Limb (tissue), 2 donors: ENCODE results near the gene RFPL2.
"Not testable (repeated sequence)": the region's sequence is repeated elsewhere in the genome, so short reads cannot be mapped to it uniquely, and the experiment has no call there.

Experiments used
- DNase-seq, 2 donors: peaks; one replicate each; pipeline ENCODE4 v3.0.0-alpha.2; 2016; ENCODE audit errors: extremely low spot score in 2 of 2

Gene RFPL2

DNA sequence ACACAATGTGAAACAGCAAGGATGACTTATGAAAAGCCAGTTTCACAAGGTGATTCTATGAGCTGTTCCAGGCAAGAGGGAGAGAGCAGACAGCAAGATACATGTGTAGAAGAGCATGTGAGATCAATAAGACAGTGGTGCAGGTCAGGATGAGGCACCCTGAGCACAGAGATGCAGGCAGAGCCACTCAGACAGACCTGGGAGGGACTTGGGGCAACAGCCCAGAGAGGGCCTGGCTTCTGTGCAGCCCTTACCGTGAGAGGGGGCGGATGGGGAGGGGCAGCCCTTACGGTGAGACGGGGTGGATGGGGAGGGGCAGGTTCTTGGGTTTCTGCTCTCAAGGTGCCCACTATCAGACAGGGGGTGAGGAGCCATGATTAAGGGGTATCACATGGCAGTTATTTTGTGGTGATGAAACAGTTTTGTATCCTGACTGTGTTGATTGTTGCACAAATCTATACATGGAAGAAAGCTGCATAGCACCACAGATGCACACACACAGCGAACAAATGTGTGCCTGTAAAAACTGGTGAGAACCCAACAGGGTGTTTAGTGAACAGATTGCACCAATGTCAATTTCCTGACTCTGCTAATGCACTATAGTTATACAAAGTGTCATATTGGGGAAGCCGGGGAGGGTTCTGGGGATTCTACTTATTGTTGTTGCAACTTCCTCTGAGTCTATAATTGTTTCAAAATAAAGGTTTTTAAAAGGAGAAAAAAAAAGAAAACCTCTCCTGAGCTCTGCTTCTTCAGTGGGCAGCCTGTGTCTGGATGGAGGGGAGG is 40.6 kb downstream of the RFPL2 start:
- DNase-seq, result no peak

- DNase-seq, result not testable (repeated sequence)
Observed at GRCh38 chr22:32160411-32160810, 44.5 kb downstream of the RFPL2 start.

GRCh38 chr22:32158712-32159533 is 46.0 kb downstream of the RFPL2 start, which contains the start of gene C22orf42:
Gene C22orf42 (minus strand): TSS chr22:32159303. CDS start chr22:32159215, 88 bp downstream.
- DNase-seq, result no peak

- not testable (repeated sequence) for DNase-seq
Observed at GRCh38 chr22:32157632-32158031, 47.2 kb downstream of the RFPL2 start.

- DNase-seq, result not testable (repeated sequence)
Observed at GRCh38 chr22:32154727-32155126, 50.1 kb downstream of the RFPL2 start.

GRCh38 chr22:32151641-32152040 is 53.2 kb downstream of the RFPL2 start:
- not testable (repeated sequence) for DNase-seq

GRCh38 chr22:32150647-32151046 is 54.2 kb downstream of the RFPL2 start:
- not testable (repeated sequence) for DNase-seq

DNA sequence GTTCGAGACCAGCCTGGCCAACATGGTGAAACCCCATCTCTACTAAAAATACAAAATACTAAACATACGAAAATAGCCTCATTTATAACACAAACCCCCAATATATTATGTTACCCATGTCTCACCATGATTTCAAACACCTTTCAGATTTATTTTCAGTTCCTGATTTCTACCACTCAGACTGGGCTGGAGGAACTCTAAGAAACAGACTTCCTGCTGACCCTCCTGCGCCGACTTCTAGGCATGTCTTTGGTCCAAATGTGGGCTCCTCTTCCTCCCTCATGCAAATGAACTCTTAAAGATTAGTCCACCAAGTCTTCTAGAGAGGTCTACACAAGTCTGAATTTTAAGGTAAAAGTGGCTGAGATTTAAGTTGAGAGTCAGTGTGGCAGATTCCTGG is 56.5 kb downstream of the RFPL2 start:
- DNase-seq, result not testable (repeated sequence)

- DNase-seq, result not testable (repeated sequence)
Observed at GRCh38 chr22:32147128-32147527, 57.7 kb downstream of the RFPL2 start.

DNA sequence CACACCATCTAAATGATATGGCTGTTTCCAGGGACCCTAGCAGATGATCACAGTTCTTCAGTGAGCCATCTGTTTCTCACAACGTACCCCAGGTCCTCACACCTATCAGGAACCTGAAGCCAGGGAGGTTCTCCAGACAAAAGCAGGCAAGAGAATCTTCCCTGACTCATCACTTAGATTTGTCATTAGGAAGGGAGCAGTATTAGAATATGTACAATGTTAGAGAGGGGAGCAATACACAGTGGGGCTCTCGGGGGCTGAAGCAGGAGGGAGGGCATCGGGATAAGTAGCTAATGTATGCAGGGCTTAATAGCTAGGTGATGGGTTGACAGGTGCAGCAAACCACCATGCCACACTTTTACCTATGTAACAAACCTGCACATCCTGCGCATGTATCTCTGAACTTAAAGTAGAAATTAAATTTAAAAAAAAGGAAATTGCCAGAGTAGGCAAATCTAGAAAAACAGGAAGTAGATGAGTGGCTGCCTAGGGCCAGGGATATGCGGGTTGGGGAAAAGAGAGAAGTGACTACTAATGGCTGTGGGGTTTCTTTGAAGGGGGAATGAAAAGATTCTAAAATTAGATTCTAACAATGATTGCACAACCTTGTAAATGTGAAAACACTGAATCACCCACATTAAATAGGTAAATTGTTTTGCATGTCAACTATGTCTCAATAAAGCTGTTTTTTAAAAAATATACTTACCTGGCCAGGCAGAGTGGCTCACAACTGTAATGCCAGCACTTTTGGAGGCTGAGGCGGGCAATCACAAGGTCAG is 60.2 kb downstream of the RFPL2 start:
- no peak for DNase-seq

DNA sequence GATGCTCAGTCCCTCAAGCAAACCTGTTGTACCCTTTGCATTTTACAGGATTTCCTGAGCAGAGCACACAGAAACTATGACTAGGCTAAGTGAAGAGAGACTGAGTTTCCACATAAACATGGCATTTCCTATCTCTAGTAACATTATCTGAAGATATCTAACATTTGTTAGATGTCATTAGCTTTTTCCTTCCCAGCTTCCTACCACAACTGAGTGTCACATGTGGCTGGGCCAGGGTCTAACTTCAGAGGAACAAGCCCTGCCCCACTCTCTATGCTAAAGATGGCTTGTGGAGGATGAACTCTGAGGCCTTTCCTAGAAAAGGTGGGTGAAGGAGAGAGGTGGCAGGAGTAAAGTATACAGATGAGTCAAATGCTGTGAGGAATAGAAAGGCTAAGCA is 62.3 kb downstream of the RFPL2 start:
- DNase-seq, result no peak

- not testable (repeated sequence) for DNase-seq
Observed at GRCh38 chr22:32140688-32141087, 64.2 kb downstream of the RFPL2 start.
